OCI-LY1 (cell line): ENCODE data around the gene ACTN4.

ENCODE experiments used
- H2AFZ ChIP-seq: fragments of 200-600 bp; sonication (generic), shearing (Covaris generic); 2 replicates; pipeline ENCODE4 v1.6.0; 2014; ENCODE audit warnings: antibody characterized with exemption, mild to moderate bottlenecking, low read length
- H3F3A ChIP-seq: fragments of 200-600 bp; sonication (generic), shearing (Covaris generic); 2 replicates; pipeline ENCODE4 v1.6.0; 2014; ENCODE audit warnings: mild to moderate bottlenecking, antibody characterized with exemption, low read length, moderate library complexity; ENCODE audit not compliant: insufficient read depth
- H3K27ac ChIP-seq: fragments of 200-600 bp; sonication (generic); 2 replicates; pipeline ENCODE4 v1.5.1; 2014; ENCODE audit warnings: low read length, mixed run types, mild to moderate bottlenecking, low read depth; ENCODE audit not compliant: poor library complexity, severe bottlenecking
- H3K27me3 ChIP-seq: fragments of 200-600 bp; sonication (generic); 2 replicates; pipeline ENCODE4 v1.6.0; 2014; ENCODE audit warnings: antibody characterized with exemption, mild to moderate bottlenecking, low read length, moderate library complexity; ENCODE audit not compliant: insufficient read depth
- H3K36me3 ChIP-seq: fragments of 200-600 bp; sonication (generic); 2 replicates; pipeline ENCODE4 v1.6.1; 2014; ENCODE audit warnings: mild to moderate bottlenecking, antibody characterized with exemption, low read length, moderate library complexity, mixed read lengths; ENCODE audit not compliant: insufficient read depth
- H3K4me1 ChIP-seq: fragments of 200-600 bp; sonication (generic); 2 replicates; pipeline ENCODE4 v1.5.1; 2014; ENCODE audit warnings: mild to moderate bottlenecking, low read length, moderate library complexity; ENCODE audit not compliant: insufficient read depth, severe bottlenecking
- H3K4me2 ChIP-seq: fragments of 200-600 bp; sonication (generic), shearing (Covaris generic); 2 replicates; pipeline ENCODE4 v1.6.1; 2014; ENCODE audit warnings: low read length
- H3K4me3 ChIP-seq: fragments of 200-600 bp; sonication (generic); 2 replicates; pipeline ENCODE4 v1.5.1; 2014; ENCODE audit warnings: low read length, low read depth, mild to moderate bottlenecking, mixed read lengths; ENCODE audit not compliant: poor library complexity, severe bottlenecking
- H3K79me2 ChIP-seq: fragments of 200-600 bp; shearing (Covaris generic); 2 replicates; pipeline ENCODE4 v1.6.1; 2016; ENCODE audit warnings: mixed run types, low read length, mixed read lengths; ENCODE audit not compliant: insufficient read depth
- H3K9ac ChIP-seq: fragments of 200-600 bp; sonication (generic), shearing (Covaris generic); 2 replicates; pipeline ENCODE4 v1.6.1; 2014; ENCODE audit warnings: mild to moderate bottlenecking, low read length, mixed read lengths
- H3K9me2 ChIP-seq: fragments of 200-600 bp; sonication (generic), shearing (Covaris generic); 2 replicates; pipeline ENCODE4 v1.6.1; 2014; ENCODE audit warnings: low read depth, mild to moderate bottlenecking, low read length, mixed read lengths
- H3K9me3 ChIP-seq: fragments of 200-600 bp; shearing (Covaris generic); 2 replicates; pipeline ENCODE4 v1.6.1; 2014; ENCODE audit warnings: low read length, mixed read lengths
- H4K20me1 ChIP-seq: fragments of 200-600 bp; sonication (generic), shearing (Covaris generic); 2 replicates; pipeline ENCODE4 v1.6.0; 2016; ENCODE audit warnings: mild to moderate bottlenecking, low read length; ENCODE audit not compliant: insufficient read depth
- EZH2 ChIP-seq: fragments of 200-600 bp; sonication (generic), shearing (Covaris generic); IDR thresholded peaks from 2 replicates; pipeline ENCODE4 v1.8.0; 2017; ENCODE audit warnings: borderline replicate concordance, mixed run types, mild to moderate bottlenecking, antibody characterized with exemption, low read length, moderate library complexity, mixed read lengths
- TF ChIP-seq, protein P1 (sequence below): fragments of 200-600 bp; sonication (generic), shearing (Covaris generic); IDR thresholded peaks from 2 replicates; pipeline ENCODE4 v1.5.1; 2017; ENCODE audit warnings: mild to moderate bottlenecking, antibody characterized with exemption, low read length, moderate library complexity, mixed read lengths

Gene ACTN4

DNA sequence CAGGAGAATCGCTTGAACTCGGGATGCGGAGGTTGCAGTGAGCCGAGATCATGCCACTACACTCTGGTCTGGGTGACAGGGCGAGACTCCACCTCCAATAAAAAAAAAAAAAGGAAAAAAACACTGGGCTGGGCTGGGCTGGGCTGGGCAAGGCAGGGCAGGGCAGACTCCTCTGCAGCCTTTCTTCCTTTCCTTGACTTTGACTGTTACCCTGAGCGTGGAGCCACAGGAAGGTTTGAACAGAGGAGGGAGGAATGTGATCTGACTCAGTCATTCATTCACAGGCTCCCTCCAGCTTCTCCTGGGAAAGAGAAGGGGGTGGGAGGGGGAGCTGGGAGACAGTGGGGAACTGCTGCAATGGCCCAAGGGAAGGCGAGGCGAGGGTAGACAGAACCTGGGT lies 2.7 kb upstream of the ACTN4 start:
- Histone ChIP-seq H2AFZ (no peak overlapping the region), H3K79me2 (peaks cover 21% of the 10 kb centered on the region), H3K4me2 (no peak overlapping the region), H3K4me1 (peaks cover 26% of the 10 kb centered on the region), H3K27me3 (no peaks in the 10 kb centered on the region), H3F3A (no peaks in the 10 kb centered on the region), H3K27ac (no peak overlapping the region), H3K4me3 (no peak overlapping the region), H4K20me1 (no peaks in the 10 kb centered on the region), H3K9ac (no peak overlapping the region), H3K9me3 (no peaks in the 10 kb centered on the region), H3K9me2 (no peaks in the 10 kb centered on the region), H3K36me3 (no peaks in the 10 kb centered on the region)
- TF ChIP-seq, protein P1, sequence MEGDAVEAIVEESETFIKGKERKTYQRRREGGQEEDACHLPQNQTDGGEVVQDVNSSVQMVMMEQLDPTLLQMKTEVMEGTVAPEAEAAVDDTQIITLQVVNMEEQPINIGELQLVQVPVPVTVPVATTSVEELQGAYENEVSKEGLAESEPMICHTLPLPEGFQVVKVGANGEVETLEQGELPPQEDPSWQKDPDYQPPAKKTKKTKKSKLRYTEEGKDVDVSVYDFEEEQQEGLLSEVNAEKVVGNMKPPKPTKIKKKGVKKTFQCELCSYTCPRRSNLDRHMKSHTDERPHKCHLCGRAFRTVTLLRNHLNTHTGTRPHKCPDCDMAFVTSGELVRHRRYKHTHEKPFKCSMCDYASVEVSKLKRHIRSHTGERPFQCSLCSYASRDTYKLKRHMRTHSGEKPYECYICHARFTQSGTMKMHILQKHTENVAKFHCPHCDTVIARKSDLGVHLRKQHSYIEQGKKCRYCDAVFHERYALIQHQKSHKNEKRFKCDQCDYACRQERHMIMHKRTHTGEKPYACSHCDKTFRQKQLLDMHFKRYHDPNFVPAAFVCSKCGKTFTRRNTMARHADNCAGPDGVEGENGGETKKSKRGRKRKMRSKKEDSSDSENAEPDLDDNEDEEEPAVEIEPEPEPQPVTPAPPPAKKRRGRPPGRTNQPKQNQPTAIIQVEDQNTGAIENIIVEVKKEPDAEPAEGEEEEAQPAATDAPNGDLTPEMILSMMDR = no peak
- TF ChIP-seq EZH2 = no peak

DNA sequence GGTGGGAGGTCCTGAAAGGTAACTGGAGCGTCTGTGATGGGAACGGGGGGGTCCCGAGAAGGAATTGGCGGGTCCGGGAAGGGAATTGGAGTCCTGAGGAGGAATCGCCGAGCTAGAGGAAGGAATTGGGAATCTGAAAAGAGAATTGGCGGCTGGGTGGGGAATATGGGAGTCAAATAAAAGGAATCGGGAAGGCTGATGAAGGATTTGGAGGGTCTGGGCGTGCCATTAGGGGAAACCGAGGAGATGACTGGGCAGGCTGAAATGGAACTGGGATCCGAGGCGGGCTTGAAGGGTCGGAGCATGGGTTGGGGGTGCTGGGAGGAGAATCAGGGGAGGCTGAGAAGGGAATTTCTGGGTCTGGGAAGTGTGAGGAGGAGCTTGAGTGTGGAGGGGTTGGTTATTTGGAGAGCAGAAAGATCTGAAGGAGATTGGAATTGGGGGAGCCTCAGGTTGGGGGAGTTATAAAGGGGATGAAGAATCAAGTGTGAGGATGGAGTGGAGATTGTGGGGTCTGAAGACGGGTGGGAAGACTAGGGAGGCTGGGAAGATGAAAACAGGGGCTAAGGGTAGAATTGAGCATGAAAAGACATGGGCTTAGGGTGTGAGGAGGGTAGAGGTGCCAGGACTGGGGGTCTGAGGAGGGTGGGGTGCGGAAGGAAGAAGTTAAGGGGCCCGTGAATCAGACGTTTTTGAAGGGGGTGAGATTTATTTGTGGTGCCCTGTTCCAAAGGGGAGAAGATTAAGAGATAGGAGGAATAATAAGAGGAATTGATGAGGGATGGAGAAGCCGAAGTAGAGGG lies 718 bp downstream of the ACTN4 start:
- Histone ChIP-seq H3F3A (no peaks in the 10 kb centered on the region), H3K9ac (peak overlapping the region; percentile 96), H4K20me1 (no peaks in the 10 kb centered on the region), H3K27me3 (no peaks in the 10 kb centered on the region), H3K9me2 (no peaks in the 10 kb centered on the region), H3K4me1 (peaks cover 47% of the 10 kb centered on the region), H3K27ac (no peak overlapping the region), H3K4me3 (peak overlapping the region; percentile 97), H2AFZ (no peak overlapping the region), H3K4me2 (peak overlapping the region; percentile 97), H3K9me3 (no peaks in the 10 kb centered on the region), H3K36me3 (no peaks in the 10 kb centered on the region), H3K79me2 (peaks cover 55% of the 10 kb centered on the region)
- no peak for TF ChIP-seq EZH2
- TF ChIP-seq, protein P1 = no peak

DNA sequence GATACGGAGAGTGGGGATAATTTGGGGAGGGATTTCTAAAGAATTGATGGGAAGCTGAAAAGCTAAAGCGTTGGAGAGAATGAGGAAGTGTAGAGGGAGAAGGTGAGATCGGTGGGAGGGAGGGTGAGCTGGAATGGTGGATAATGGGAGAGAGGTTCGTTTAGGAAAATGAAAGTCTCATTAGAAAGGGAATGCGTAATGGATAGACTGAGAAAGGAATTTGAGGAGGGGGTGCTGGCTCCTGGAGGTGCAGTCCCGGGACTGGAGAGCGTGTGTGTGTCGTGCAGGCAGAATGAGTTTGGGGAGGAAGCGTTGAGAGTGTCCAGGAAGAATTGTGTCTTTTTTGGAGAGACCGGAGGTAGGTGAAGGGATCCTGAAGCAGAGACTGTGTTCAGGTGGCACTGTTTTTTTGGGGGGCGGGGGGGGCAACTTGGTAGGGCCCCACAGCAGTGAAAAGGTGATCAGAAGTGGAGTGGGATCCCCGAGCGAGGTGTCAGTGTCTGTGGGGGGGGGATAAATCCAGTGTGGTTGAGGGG lies 1.4 kb downstream of the ACTN4 start:
- Histone ChIP-seq H3K9me3 (no peaks in the 10 kb centered on the region), H3K4me3 (peak overlapping the region; percentile 97), H3K79me2 (peaks cover 61% of the 10 kb centered on the region), H2AFZ (no peak overlapping the region), H3K9me2 (no peaks in the 10 kb centered on the region), H4K20me1 (no peaks in the 10 kb centered on the region), H3K36me3 (0 out of 2 replicates have a peak, but pooled peaks cover 5% of the 10 kb centered on the region), H3K4me2 (peak overlapping the region; percentile 97), H3K4me1 (peaks cover 54% of the 10 kb centered on the region), H3K27ac (no peak overlapping the region), H3K27me3 (no peaks in the 10 kb centered on the region), H3K9ac (peak overlapping the region; percentile 96), H3F3A (no peaks in the 10 kb centered on the region)
- TF ChIP-seq, protein P1 = no peak
- TF ChIP-seq EZH2 = no peak
